GM23338 (cell line): ENCODE measurements around the gene ZC3H14. TPM values are rescaled to one million over a fixed set of nuclear protein-coding genes. Genes with fewer than 3 reads are reported as not detected.

Source experiments
- ATAC-seq: fragments of 200-7000 bp; cut with Tn5 transposase; 3 replicates; pipeline ENCODE4 v1.9.1; 2020
- DNase-seq: peaks from one replicate; pipeline ENCODE4 v3.0.0-alpha.2; 2015; ENCODE audit warnings: low spot score
- H2AFZ ChIP-seq: fragments of 200-600 bp; sonication (generic); 2 replicates; pipeline ENCODE4 v1.8.0; 2016; ENCODE audit warnings: antibody characterized with exemption, mild to moderate bottlenecking, moderate library complexity
- H3F3A ChIP-seq: fragments of 200-600 bp; sonication (generic); replicated peaks from 2 replicates; pipeline ENCODE4 v1.8.0; 2017; ENCODE audit warnings: antibody characterized with exemption, mixed run types, low read depth
- H3K27ac ChIP-seq: fragments of 200-600 bp; sonication (generic); 2 replicates; pipeline ENCODE4 v1.6.1; 2016; ENCODE audit warnings: low read depth
- H3K27me3 ChIP-seq: fragments of 200-600 bp; sonication (generic); 2 replicates; pipeline ENCODE4 v1.8.0; 2016; ENCODE audit warnings: mild to moderate bottlenecking, mixed run types, moderate library complexity; ENCODE audit not compliant: insufficient read depth
- H3K36me3 ChIP-seq: fragments of 200-600 bp; sonication (generic); 2 replicates; pipeline ENCODE4 v1.8.0; 2016; ENCODE audit warnings: mild to moderate bottlenecking; ENCODE audit not compliant: insufficient read depth
- H3K4me1 ChIP-seq: fragments of 200-600 bp; sonication (generic); 2 replicates; pipeline ENCODE4 v1.8.0; 2016; ENCODE audit warnings: mild to moderate bottlenecking, moderate library complexity; ENCODE audit not compliant: insufficient read depth
- H3K4me2 ChIP-seq: fragments of 200-600 bp; sonication (generic); 2 replicates; pipeline ENCODE4 v1.7.1; 2017; ENCODE audit warnings: mixed run types
- H3K4me3 ChIP-seq: fragments of 200-600 bp; sonication (generic); 2 replicates; pipeline ENCODE4 v1.6.1; 2016; ENCODE audit warnings: mixed run types
- H3K79me2 ChIP-seq: fragments of 200-600 bp; sonication (generic); replicated peaks from 2 replicates; pipeline ENCODE4 v1.8.0; 2017; ENCODE audit warnings: mild to moderate bottlenecking; ENCODE audit not compliant: insufficient read depth
- H3K9me2 ChIP-seq: fragments of 200-600 bp; sonication (generic); 2 replicates; pipeline ENCODE4 v1.8.0; 2017; ENCODE audit not compliant: insufficient read depth
- H4K20me1 ChIP-seq: fragments of 200-600 bp; sonication (generic); replicated peaks from 2 replicates; pipeline ENCODE4 v1.8.0; 2017; ENCODE audit warnings: mild to moderate bottlenecking; ENCODE audit not compliant: insufficient read depth
- H3K27ac Mint-ChIP-seq: 2 replicates; pipeline ENCODE4 v1.8.0; 2020; ENCODE audit warnings: inconsistent platforms, mild to moderate bottlenecking, moderate library complexity, mixed read lengths
- H3K27me3 Mint-ChIP-seq: 3 replicates; pipeline ENCODE4 v1.8.0; 2022; ENCODE audit warnings: low read depth, mild to moderate bottlenecking, moderate library complexity, mixed read lengths, inconsistent platforms; ENCODE audit not compliant: insufficient read depth, poor library complexity
- H3K36me3 Mint-ChIP-seq: 3 replicates; pipeline ENCODE4 v1.8.0; 2021; ENCODE audit warnings: low read depth, mild to moderate bottlenecking, inconsistent platforms, moderate library complexity, mixed read lengths
- H3K4me1 Mint-ChIP-seq: 3 replicates; pipeline ENCODE4 v1.8.0; 2020; ENCODE audit warnings: mild to moderate bottlenecking, inconsistent platforms, mixed read lengths
- H3K4me3 Mint-ChIP-seq: 3 replicates; pipeline ENCODE4 v1.8.0; 2021; ENCODE audit warnings: moderate library complexity, mild to moderate bottlenecking, inconsistent platforms, mixed read lengths
- H3K9me3 Mint-ChIP-seq: 3 replicates; pipeline ENCODE4 v1.8.0; 2020; ENCODE audit warnings: moderate library complexity, mild to moderate bottlenecking, inconsistent platforms, mixed read lengths
- CREB1 ChIP-seq: fragments of 250-450 bp; sonication (Bioruptor Pico); IDR thresholded peaks from 2 replicates; pipeline ENCODE4 v1.5.0; 2020; ENCODE audit warnings: low read depth, mild to moderate bottlenecking, moderate library complexity
- EZH2 ChIP-seq: fragments of 200-600 bp; sonication (generic); IDR thresholded peaks from one replicate; pipeline ENCODE4 v1.8.0; 2017; ENCODE audit warnings: antibody characterized with exemption, mild to moderate bottlenecking, low read depth; ENCODE audit not compliant: unreplicated experiment
- EZH2phosphoT487 ChIP-seq: fragments of 200-600 bp; sonication (generic); IDR thresholded peaks from one replicate; pipeline ENCODE4 v1.8.1; 2018; ENCODE audit warnings: antibody characterized with exemption; ENCODE audit not compliant: unreplicated experiment
- JUNB ChIP-seq: IDR thresholded peaks from one replicate; pipeline ENCODE4 v1.6.1; 2016; ENCODE audit warnings: antibody characterized with exemption; ENCODE audit not compliant: unreplicated experiment
- NANOG ChIP-seq: IDR thresholded peaks from 2 replicates; pipeline ENCODE4 v1.6.1; 2016; ENCODE audit warnings: antibody characterized with exemption, borderline replicate concordance
- POLR2AphosphoS5 ChIP-seq: IDR thresholded peaks from 2 replicates; pipeline ENCODE4 v1.6.1; 2016; ENCODE audit warnings: antibody characterized with exemption, low read depth
- REST ChIP-seq: IDR thresholded peaks from one replicate; pipeline ENCODE4 v1.6.1; 2018; ENCODE audit warnings: antibody characterized with exemption; ENCODE audit not compliant: unreplicated experiment
- STAT1 ChIP-seq: IDR thresholded peaks from one replicate; pipeline ENCODE4 v1.6.1; 2016; ENCODE audit warnings: antibody characterized with exemption; ENCODE audit not compliant: unreplicated experiment
- ZNF331 ChIP-seq: fragments of 250-450 bp; sonication (Bioruptor Pico); IDR thresholded peaks from 2 replicates; pipeline ENCODE4 v1.5.0; 2020; ENCODE audit warnings: low read depth, mild to moderate bottlenecking, moderate library complexity
- polyA plus RNA-seq: library from polyadenylated mRNA; unstranded; fragments of >200 nt; fragmentation: Nextera tagmentation; extraction: Ambion mirVana; gene quantifications from 2 replicates; pipeline ENCODE4 v1.2.1, GENCODE V29; 2016
- total RNA-seq: library from RNA; depleted of rRNA; stranded (reverse); fragments of >200 nt; shearing (Covaris generic); gene quantifications from 2 replicates; pipeline ENCODE4 v1.2.3, GENCODE V29; 2014
- TF ChIP-seq, protein P1 (sequence below), 2 experiments: fragments of 200-600 bp in 1 of 2; sonication (generic) in 1 of 2; conservative IDR thresholded peaks; 2 replicates each; pipeline versions ENCODE4 v1.5.1 to v1.6.1; 2016 to 2017; ENCODE audit warnings: antibody characterized with exemption in 2 of 2, low read depth in 2 of 2, mild to moderate bottlenecking in 2 of 2, moderate library complexity in 1 of 2
- TF ChIP-seq, protein P2 (sequence below): fragments of 250-450 bp; sonication (Bioruptor Pico); IDR thresholded peaks from 2 replicates; pipeline ENCODE4 v1.5.0; 2020; ENCODE audit warnings: mild to moderate bottlenecking, moderate library complexity

The ZC3H14 gene
- total and polyA plus RNA-seq, 2 experiments from 2014 or later: 63.2 to 87.9 TPM

- TF ChIP-seq, protein P1, sequence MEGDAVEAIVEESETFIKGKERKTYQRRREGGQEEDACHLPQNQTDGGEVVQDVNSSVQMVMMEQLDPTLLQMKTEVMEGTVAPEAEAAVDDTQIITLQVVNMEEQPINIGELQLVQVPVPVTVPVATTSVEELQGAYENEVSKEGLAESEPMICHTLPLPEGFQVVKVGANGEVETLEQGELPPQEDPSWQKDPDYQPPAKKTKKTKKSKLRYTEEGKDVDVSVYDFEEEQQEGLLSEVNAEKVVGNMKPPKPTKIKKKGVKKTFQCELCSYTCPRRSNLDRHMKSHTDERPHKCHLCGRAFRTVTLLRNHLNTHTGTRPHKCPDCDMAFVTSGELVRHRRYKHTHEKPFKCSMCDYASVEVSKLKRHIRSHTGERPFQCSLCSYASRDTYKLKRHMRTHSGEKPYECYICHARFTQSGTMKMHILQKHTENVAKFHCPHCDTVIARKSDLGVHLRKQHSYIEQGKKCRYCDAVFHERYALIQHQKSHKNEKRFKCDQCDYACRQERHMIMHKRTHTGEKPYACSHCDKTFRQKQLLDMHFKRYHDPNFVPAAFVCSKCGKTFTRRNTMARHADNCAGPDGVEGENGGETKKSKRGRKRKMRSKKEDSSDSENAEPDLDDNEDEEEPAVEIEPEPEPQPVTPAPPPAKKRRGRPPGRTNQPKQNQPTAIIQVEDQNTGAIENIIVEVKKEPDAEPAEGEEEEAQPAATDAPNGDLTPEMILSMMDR (conservative IDR thresholded peaks at IDR 0.05; ENCODE audit: low read depth in 2 of 2): no peak
- TF ChIP-seq CREB1: no peak
Measured at GRCh38 chr14:88588081-88588480, 25.2 kb downstream of the ZC3H14 start (continued).

DNA sequence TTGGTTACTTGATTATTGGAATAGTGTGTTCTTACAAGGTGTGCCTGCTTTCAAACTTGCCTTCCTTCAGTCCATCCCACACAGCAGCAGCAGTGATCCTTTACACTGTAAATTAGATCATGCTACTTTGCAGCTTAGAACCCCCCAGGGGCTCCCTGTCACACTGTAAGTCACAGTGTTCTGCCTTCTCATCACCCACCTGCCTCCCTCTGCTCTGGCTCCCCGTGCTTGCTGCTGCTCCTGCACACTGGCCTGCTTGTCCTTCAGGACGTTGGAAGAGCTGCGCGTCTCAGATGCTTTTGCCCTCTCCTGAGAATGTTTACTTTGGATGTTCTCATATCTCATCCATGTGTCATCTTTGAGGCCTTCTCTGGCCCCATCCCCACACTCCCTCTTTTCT, 27.3 kb downstream of the ZC3H14 start:
- no peak overlapping the region for H3K27ac ChIP-seq
- no peak for ATAC-seq
- no peaks in the 10 kb centered on the region for H3F3A ChIP-seq
- H3K36me3 Mint-ChIP-seq: peaks cover 50% of the 10 kb centered on the region
- peaks cover 22% of the 10 kb centered on the region for H3K36me3 ChIP-seq
- H3K4me1 Mint-ChIP-seq: no peaks in the 10 kb centered on the region
- no peak overlapping the region for H3K27ac Mint-ChIP-seq
- H4K20me1 ChIP-seq: no peaks in the 10 kb centered on the region; the same call in none of the 2 replicates
- DNase-seq: no peak
- no peaks in the 10 kb centered on the region for H3K27me3 ChIP-seq
- H2AFZ ChIP-seq: no peak overlapping the region
- H3K4me2 ChIP-seq: no peak overlapping the region
- H3K4me1 ChIP-seq: no peaks in the 10 kb centered on the region
- H3K79me2 ChIP-seq: no peaks in the 10 kb centered on the region
- no peaks in the 10 kb centered on the region for H3K9me3 Mint-ChIP-seq
- H3K9me2 ChIP-seq: no peaks in the 10 kb centered on the region
- no peaks in the 10 kb centered on the region for H3K27me3 Mint-ChIP-seq
- H3K4me3 Mint-ChIP-seq: no peak overlapping the region
- no peak overlapping the region for H3K4me3 ChIP-seq
- TF ChIP-seq POLR2AphosphoS5 (no peak), ZNF331 (CRISPR knock-in tag) (no peak), CREB1 (no peak), EZH2 (no peak), NANOG (no peak), STAT1 (no peak), EZH2phosphoT487 (no peak), REST (no peak), JUNB (no peak)
- TF ChIP-seq, protein P2, sequence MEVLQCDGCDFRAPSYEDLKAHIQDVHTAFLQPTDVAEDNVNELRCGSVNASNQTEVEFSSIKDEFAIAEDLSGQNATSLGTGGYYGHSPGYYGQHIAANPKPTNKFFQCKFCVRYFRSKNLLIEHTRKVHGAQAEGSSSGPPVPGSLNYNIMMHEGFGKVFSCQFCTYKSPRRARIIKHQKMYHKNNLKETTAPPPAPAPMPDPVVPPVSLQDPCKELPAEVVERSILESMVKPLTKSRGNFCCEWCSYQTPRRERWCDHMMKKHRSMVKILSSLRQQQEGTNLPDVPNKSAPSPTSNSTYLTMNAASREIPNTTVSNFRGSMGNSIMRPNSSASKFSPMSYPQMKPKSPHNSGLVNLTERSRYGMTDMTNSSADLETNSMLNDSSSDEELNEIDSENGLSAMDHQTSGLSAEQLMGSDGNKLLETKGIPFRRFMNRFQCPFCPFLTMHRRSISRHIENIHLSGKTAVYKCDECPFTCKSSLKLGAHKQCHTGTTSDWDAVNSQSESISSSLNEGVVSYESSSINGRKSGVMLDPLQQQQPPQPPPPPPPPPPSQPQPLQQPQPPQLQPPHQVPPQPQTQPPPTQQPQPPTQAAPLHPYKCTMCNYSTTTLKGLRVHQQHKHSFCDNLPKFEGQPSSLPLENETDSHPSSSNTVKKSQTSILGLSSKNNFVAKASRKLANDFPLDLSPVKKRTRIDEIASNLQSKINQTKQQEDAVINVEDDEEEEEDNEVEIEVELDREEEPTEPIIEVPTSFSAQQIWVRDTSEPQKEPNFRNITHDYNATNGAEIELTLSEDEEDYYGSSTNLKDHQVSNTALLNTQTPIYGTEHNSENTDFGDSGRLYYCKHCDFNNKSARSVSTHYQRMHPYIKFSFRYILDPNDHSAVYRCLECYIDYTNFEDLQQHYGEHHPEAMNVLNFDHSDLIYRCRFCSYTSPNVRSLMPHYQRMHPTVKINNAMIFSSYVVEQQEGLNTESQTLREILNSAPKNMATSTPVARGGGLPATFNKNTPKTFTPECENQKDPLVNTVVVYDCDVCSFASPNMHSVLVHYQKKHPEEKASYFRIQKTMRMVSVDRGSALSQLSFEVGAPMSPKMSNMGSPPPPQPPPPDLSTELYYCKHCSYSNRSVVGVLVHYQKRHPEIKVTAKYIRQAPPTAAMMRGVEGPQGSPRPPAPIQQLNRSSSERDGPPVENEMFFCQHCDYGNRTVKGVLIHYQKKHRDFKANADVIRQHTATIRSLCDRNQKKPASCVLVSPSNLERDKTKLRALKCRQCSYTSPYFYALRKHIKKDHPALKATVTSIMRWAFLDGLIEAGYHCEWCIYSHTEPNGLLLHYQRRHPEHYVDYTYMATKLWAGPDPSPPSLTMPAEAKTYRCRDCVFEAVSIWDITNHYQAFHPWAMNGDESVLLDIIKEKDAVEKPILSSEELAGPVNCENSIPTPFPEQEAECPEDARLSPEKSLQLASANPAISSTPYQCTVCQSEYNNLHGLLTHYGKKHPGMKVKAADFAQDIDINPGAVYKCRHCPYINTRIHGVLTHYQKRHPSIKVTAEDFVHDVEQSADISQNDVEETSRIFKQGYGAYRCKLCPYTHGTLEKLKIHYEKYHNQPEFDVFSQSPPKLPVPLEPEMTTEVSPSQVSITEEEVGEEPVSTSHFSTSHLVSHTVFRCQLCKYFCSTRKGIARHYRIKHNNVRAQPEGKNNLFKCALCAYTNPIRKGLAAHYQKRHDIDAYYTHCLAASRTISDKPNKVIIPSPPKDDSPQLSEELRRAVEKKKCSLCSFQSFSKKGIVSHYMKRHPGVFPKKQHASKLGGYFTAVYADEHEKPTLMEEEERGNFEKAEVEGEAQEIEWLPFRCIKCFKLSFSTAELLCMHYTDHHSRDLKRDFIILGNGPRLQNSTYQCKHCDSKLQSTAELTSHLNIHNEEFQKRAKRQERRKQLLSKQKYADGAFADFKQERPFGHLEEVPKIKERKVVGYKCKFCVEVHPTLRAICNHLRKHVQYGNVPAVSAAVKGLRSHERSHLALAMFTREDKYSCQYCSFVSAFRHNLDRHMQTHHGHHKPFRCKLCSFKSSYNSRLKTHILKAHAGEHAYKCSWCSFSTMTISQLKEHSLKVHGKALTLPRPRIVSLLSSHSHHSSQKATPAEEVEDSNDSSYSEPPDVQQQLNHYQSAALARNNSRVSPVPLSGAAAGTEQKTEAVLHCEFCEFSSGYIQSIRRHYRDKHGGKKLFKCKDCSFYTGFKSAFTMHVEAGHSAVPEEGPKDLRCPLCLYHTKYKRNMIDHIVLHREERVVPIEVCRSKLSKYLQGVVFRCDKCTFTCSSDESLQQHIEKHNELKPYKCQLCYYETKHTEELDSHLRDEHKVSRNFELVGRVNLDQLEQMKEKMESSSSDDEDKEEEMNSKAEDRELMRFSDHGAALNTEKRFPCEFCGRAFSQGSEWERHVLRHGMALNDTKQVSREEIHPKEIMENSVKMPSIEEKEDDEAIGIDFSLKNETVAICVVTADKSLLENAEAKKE (CRISPR knock-in tag): no peak
- TF ChIP-seq, protein P1 (conservative IDR thresholded peaks at IDR 0.05; ENCODE audit: low read depth in 2 of 2): no peak
